HL-60 (cell line): Measurements from ENCODE around the gene SCYGR5.

Source experiments
- POLR2AphosphoS5 ChIP-seq: IDR thresholded peaks from 2 replicates; pipeline ENCODE4 v1.6.1; 2012; ENCODE audit warnings: low read depth
- SPI1 ChIP-seq: IDR thresholded peaks from 2 replicates; pipeline ENCODE4 v1.6.1; 2012; ENCODE audit warnings: low read depth, mild to moderate bottlenecking, borderline replicate concordance
- TF ChIP-seq, protein P1 (sequence below): IDR thresholded peaks from one replicate; pipeline ENCODE4 v1.5.1; 2011; ENCODE audit warnings: low read length, control low read depth, inconsistent platforms; ENCODE audit not compliant: insufficient read depth
- TF ChIP-seq, protein P2 (sequence below): IDR thresholded peaks from 2 replicates; pipeline ENCODE4 v1.6.1; 2012; ENCODE audit warnings: low read depth; ENCODE audit not compliant: insufficient replicate concordance

DNA sequence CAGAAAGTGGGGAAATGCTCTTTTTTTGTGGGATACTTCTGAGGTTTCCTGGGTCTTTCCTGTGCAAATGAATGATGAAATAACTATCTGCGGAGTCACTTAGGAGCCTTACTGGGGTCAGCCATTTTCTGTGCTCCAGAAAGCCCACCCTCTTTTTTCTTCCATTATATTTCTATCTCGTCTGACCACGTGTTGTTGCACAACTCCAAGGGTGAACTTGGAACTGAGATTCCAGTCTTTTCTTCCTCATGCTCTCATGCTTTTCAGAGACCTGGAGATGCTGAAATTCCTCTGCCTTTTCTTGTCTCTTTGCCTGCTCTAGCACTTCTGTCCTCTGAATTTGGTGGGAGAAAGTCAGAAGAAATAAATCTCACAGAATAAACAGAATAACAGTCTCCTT, 4.8 kb upstream of the SCYGR5 start:
- TF ChIP-seq, protein P1, sequence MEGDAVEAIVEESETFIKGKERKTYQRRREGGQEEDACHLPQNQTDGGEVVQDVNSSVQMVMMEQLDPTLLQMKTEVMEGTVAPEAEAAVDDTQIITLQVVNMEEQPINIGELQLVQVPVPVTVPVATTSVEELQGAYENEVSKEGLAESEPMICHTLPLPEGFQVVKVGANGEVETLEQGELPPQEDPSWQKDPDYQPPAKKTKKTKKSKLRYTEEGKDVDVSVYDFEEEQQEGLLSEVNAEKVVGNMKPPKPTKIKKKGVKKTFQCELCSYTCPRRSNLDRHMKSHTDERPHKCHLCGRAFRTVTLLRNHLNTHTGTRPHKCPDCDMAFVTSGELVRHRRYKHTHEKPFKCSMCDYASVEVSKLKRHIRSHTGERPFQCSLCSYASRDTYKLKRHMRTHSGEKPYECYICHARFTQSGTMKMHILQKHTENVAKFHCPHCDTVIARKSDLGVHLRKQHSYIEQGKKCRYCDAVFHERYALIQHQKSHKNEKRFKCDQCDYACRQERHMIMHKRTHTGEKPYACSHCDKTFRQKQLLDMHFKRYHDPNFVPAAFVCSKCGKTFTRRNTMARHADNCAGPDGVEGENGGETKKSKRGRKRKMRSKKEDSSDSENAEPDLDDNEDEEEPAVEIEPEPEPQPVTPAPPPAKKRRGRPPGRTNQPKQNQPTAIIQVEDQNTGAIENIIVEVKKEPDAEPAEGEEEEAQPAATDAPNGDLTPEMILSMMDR: no peak
- TF ChIP-seq POLR2AphosphoS5: no peak
- TF ChIP-seq, protein P2, sequence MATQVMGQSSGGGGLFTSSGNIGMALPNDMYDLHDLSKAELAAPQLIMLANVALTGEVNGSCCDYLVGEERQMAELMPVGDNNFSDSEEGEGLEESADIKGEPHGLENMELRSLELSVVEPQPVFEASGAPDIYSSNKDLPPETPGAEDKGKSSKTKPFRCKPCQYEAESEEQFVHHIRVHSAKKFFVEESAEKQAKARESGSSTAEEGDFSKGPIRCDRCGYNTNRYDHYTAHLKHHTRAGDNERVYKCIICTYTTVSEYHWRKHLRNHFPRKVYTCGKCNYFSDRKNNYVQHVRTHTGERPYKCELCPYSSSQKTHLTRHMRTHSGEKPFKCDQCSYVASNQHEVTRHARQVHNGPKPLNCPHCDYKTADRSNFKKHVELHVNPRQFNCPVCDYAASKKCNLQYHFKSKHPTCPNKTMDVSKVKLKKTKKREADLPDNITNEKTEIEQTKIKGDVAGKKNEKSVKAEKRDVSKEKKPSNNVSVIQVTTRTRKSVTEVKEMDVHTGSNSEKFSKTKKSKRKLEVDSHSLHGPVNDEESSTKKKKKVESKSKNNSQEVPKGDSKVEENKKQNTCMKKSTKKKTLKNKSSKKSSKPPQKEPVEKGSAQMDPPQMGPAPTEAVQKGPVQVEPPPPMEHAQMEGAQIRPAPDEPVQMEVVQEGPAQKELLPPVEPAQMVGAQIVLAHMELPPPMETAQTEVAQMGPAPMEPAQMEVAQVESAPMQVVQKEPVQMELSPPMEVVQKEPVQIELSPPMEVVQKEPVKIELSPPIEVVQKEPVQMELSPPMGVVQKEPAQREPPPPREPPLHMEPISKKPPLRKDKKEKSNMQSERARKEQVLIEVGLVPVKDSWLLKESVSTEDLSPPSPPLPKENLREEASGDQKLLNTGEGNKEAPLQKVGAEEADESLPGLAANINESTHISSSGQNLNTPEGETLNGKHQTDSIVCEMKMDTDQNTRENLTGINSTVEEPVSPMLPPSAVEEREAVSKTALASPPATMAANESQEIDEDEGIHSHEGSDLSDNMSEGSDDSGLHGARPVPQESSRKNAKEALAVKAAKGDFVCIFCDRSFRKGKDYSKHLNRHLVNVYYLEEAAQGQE: no peak
- no peak for TF ChIP-seq SPI1
